Stimulated activated CD8-positive, alpha-beta memory T cell treated with anti-CD3 and anti-CD28 coated beads, Interleukin-2, amount 100 ng/mL, for 48 hours (primary cell): Measurements from ENCODE around the gene PARP1.

Experiments used
- DNase-seq, 2 donors: peaks; one replicate each; pipeline ENCODE4 v3.0.0-alpha.2; 2020; ENCODE audit warnings: low read depth in 2 of 2

Gene PARP1

GRCh38 chr1:226405411-226405988 is 2.4 kb downstream of the PARP1 start:
- no peak for DNase-seq

- DNase-seq: no peak
Measured at GRCh38 chr1:226404904-226405222, 3.0 kb downstream of the PARP1 start.

GRCh38 chr1:226404063-226404903 is 3.6 kb downstream of the PARP1 start:
- DNase-seq: no peak

GRCh38 chr1:226403201-226404034 is 4.5 kb downstream of the PARP1 start:
- DNase-seq: no peak

GRCh38 chr1:226402739-226403165 is 5.1 kb downstream of the PARP1 start:
- DNase-seq: no peak

GRCh38 chr1:226401355-226402303 is 6.3 kb downstream of the PARP1 start:
- no peak for DNase-seq

GRCh38 chr1:226400519-226401354 is 7.2 kb downstream of the PARP1 start:
- no peak for DNase-seq

- DNase-seq: no peak
Measured at GRCh38 chr1:226397955-226398636, 9.8 kb downstream of the PARP1 start.

- no peak for DNase-seq
Measured at GRCh38 chr1:226397011-226397926, 10.6 kb downstream of the PARP1 start.

GRCh38 chr1:226395753-226396152 is 12.1 kb downstream of the PARP1 start:
- DNase-seq: no peak

- DNase-seq: no peak
Measured at GRCh38 chr1:226394462-226394861, 13.4 kb downstream of the PARP1 start.

- DNase-seq: no peak
Measured at GRCh38 chr1:226390681-226391080, 17.2 kb downstream of the PARP1 start.

GRCh38 chr1:226388131-226388530 is 19.8 kb downstream of the PARP1 start:
- DNase-seq: no peak

- no peak for DNase-seq
Measured at GRCh38 chr1:226384717-226385116, 23.2 kb downstream of the PARP1 start.

- no peak for DNase-seq
Measured at GRCh38 chr1:226384040-226384439, 23.9 kb downstream of the PARP1 start.

GRCh38 chr1:226382030-226382429 is 25.9 kb downstream of the PARP1 start:
- no peak for DNase-seq

- no peak for DNase-seq
Measured at GRCh38 chr1:226381226-226381998, 26.5 kb downstream of the PARP1 start.

- no peak for DNase-seq
Measured at GRCh38 chr1:226378071-226378470, 29.8 kb downstream of the PARP1 start.
